Measurements from ENCODE around the gene AUTS2. TPM values are rescaled to one million over a fixed set of nuclear protein-coding genes. Genes with fewer than 3 reads are reported as not detected.

AUTS2 gene
- total and polyA plus RNA-seq, 9 of the 15 experiments (the other 6 are each of a cell fraction or from before 2014, with no cell fraction given) = 0.58 TPM; not detected in 8

- POLR2A ChIA-PET = no interaction called here
- Histone ChIP-seq H3K4me3 (no peak overlapping the region), H4K20me1 (replicated peaks; ENCODE audit: control insufficient read depth, insufficient read depth, low read length) (peaks cover 2% of the 10 kb centered on the region; the same call in 1 of the 2 replicates), H3K27me3 (ENCODE audit: control insufficient read depth in 2 of 2, insufficient read depth in 2 of 2, low read length in 2 of 2) (peaks cover 8 to 25% of the 10 kb centered on the region in 2 experiments; a peak in 3 of 5 replicates), H3K9me1 (ENCODE audit: control insufficient read depth, insufficient read depth, low read length) (no peaks in the 10 kb centered on the region), H3K4me2 (ENCODE audit: insufficient read depth, low read length) (no peak overlapping the region), H3K36me3 (ENCODE audit: control insufficient read depth, insufficient read depth, low read length) (no peaks in the 10 kb centered on the region), H2AFZ (ENCODE audit: low read depth, low read length) (no peak overlapping the region), H3K9ac (ENCODE audit: insufficient read depth in 1 of 2, low read depth in 2 of 2, low read length in 2 of 2) (no peak overlapping the region), H3K27ac (ENCODE audit: extremely low read depth, low read depth, low read length) (no peak overlapping the region), H3K9me3 (replicated peaks; ENCODE audit: control insufficient read depth, insufficient read depth, low read depth, low read length) (no peaks in the 10 kb centered on the region), H3K79me2 (ENCODE audit: control insufficient read depth, insufficient read depth, low read length) (no peaks in the 10 kb centered on the region), H3K4me1 (replicated peaks in 1 of 2; ENCODE audit: control insufficient read depth in 2 of 2, insufficient read depth in 2 of 2, low read length in 2 of 2) (no peaks in the 10 kb centered on the region)
- FAIRE-seq (no peak), ATAC-seq (no peak), DNase-seq (ENCODE audit: extremely low read depth in 1 of 4, low spot score in 3 of 4) (no peak)
- intact Hi-C loops (cut with micrococcal nuclease) = no loop called here
- TF ChIP-seq ZKSCAN8 (CRISPR knock-in tag; IDR thresholded peaks at IDR 0.05) (no peak), NR4A1 (CRISPR knock-in tag; IDR thresholded peaks at IDR 0.05) (no peak), NR4A1 (tag; IDR thresholded peaks at IDR 0.05) (no peak), FOXJ2 (tag; IDR thresholded peaks at IDR 0.05) (no peak), HDAC2 (IDR thresholded peaks at IDR 0.05) (no peak), PHTF2 (CRISPR knock-in tag; IDR thresholded peaks at IDR 0.05) (no peak), KDM4B (IDR thresholded peaks at IDR 0.05; ENCODE audit: borderline replicate concordance in 2 of 2, low read depth in 1 of 2) (no peak), ZFP36 (IDR thresholded peaks at IDR 0.05; ENCODE audit: low read depth, low read length, partially characterized antibody) (no peak), JUN (IDR thresholded peaks at IDR 0.05; ENCODE audit: borderline replicate concordance, low read depth, low read length) (no peak), JUN (CRISPR knock-in tag; IDR thresholded peaks at IDR 0.05; ENCODE audit: borderline replicate concordance) (no peak), BRCA1 (IDR thresholded peaks at IDR 0.05) (no peak), BRCA1 (CRISPR knock-in tag; IDR thresholded peaks at IDR 0.05) (no peak), GATAD2A (IDR thresholded peaks at IDR 0.05) (no peak), AFF4 (CRISPR knock-in tag; IDR thresholded peaks at IDR 0.05) (no peak), CXXC5 (CRISPR knock-in tag; IDR thresholded peaks at IDR 0.05) (no peak), HMBOX1 (IDR thresholded peaks at IDR 0.05) (no peak), ZNF589 (CRISPR knock-in tag; IDR thresholded peaks at IDR 0.05; ENCODE audit: low read depth) (no peak), MTA2 (IDR thresholded peaks at IDR 0.05; ENCODE audit: low read depth) (no peak), TGIF2 (CRISPR knock-in tag; IDR thresholded peaks at IDR 0.05) (no peak), ZNF780A (CRISPR knock-in tag; IDR thresholded peaks at IDR 0.05) (no peak)
- CTCF ChIA-PET (ENCODE audit: low intra/inter-chr PET ratio) = no interaction called here
- 0% methylated on average over 2 of the region's 2 CpGs for WGBS (ENCODE audit: insufficient coverage, low coverage, missing lambda C conversion rate)
- BruUV-seq (replicated peaks) = no TSS peak
- in situ Hi-C loops (cut with MboI) = no loop called here
Observed at GRCh38 chr7:70598976-70599375, 1000.7 kb downstream of the AUTS2 start.
